ENCODE measurements around the gene GRAMD1B. TPM values are rescaled to one million over a fixed set of nuclear protein-coding genes. Genes with fewer than 3 reads are reported as not detected.

Gene GRAMD1B
- polyA plus RNA-seq, 3 donors: 3.2 to 13.9 (median 3.3) TPM

GRCh38 chr11:123388640-123389039, 41.4 kb upstream of the GRAMD1B start:
- Histone ChIP-seq H2AFZ (ENCODE audit: insufficient read depth, low read depth, low read length, poor library complexity, severe bottlenecking) (no peak overlapping the region), H3K4me3 (replicated peaks in 1 of 3; ENCODE audit: low read depth in 2 of 3, low read length in 3 of 3) (no peak overlapping the region), H3K79me2 (ENCODE audit: insufficient read depth, low read length) (no peaks in the 10 kb centered on the region), H3K27me3 (ENCODE audit: control insufficient read depth in 2 of 2, insufficient read depth in 2 of 2, low read length in 2 of 2) (no peaks in the 10 kb centered on the region), H4K20me1 (ENCODE audit: insufficient read depth, low read length) (no peaks in the 10 kb centered on the region), H3K9ac (ENCODE audit: insufficient read depth, low read length, poor library complexity, severe bottlenecking) (no peak overlapping the region), H3K4me2 (replicated peaks; ENCODE audit: extremely low read depth, low read length, poor library complexity, severe bottlenecking) (no peak overlapping the region), H3K9me3 (replicated peaks in 1 of 2; ENCODE audit: control insufficient read depth in 1 of 2, insufficient read depth in 1 of 2, low read length in 2 of 2) (no peaks in the 10 kb centered on the region), H3K4me1 (ENCODE audit: control insufficient read depth in 1 of 2, insufficient read depth in 2 of 2, low read length in 2 of 2) (no peaks in the 10 kb centered on the region), H3K36me3 (replicated peaks in 1 of 2; ENCODE audit: control insufficient read depth in 1 of 2, insufficient read depth in 2 of 2, low read length in 2 of 2) (no peaks in the 10 kb centered on the region), H3K27ac (ENCODE audit: low read depth in 1 of 2, low read length in 2 of 2) (no peak overlapping the region)
- Mint-ChIP-seq H3K36me3 (no peaks in the 10 kb centered on the region), H3K27ac (no peak overlapping the region), H3K4me3 (no peak overlapping the region), H3K9me3 (peaks cover 0 to 2% (median 0%) of the 10 kb centered on the region in 7 donors), H3K4me1 (no peaks in the 10 kb centered on the region), H3K27me3 (ENCODE audit: low read depth in 3 of 3) (peaks cover 0 to 3% (median 0%) of the 10 kb centered on the region in 3 donors)
- TF ChIP-seq CTCF (IDR thresholded peaks at IDR 0.05): no peak
- intact Hi-C loops (cut with micrococcal nuclease): no loop called here
- WGBS (ENCODE audit: insufficient coverage): 100% methylated on average over 2 of the region's 4 CpGs
- DNase-seq: no peak

DNA sequence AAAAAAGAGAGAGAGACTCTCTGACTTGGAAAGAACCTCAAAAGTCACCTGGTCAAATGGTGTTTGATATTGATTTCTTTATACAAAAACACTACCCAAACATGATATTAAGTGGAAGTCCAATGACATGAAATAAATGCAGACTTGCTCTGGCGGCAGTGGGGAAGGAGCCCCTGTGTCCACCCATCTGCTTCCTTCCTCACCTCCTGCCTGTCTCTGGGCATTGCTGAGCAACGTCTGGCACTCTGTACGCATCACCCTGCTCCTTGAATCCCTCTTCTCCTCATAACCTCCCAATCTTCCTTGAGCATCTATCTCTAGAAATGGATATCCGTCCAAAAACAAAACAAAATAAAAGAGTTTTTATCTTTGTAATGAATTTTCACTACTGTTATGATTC, 39.9 kb upstream of the GRAMD1B start:
- Mint-ChIP-seq H3K4me3 (no peak overlapping the region), H3K27me3 (ENCODE audit: low read depth in 3 of 3) (peaks cover 0 to 3% (median 2%) of the 10 kb centered on the region in 3 donors), H3K36me3 (no peaks in the 10 kb centered on the region), H3K4me1 (no peaks in the 10 kb centered on the region), H3K27ac (no peak overlapping the region), H3K9me3 (peaks cover 0 to 2% (median 0%) of the 10 kb centered on the region in 7 donors)
- H3K27ac ChIP-seq (ENCODE audit: low read depth in 1 of 2, low read length in 2 of 2): no peak overlapping the region
- no peaks in the 10 kb centered on the region for H3K9me3 ChIP-seq (replicated peaks in 1 of 2; ENCODE audit: control insufficient read depth in 1 of 2, insufficient read depth in 1 of 2, low read length in 2 of 2)
- no peak overlapping the region for H3K4me2 ChIP-seq (replicated peaks; ENCODE audit: extremely low read depth, low read length, poor library complexity, severe bottlenecking)
- no peaks in the 10 kb centered on the region for H4K20me1 ChIP-seq (ENCODE audit: insufficient read depth, low read length)
- no peak for DNase-seq
- H3K36me3 ChIP-seq (replicated peaks in 1 of 2; ENCODE audit: control insufficient read depth in 1 of 2, insufficient read depth in 2 of 2, low read length in 2 of 2): no peaks in the 10 kb centered on the region
- no peaks in the 10 kb centered on the region for H3K79me2 ChIP-seq (ENCODE audit: insufficient read depth, low read length)
- intact Hi-C loops (cut with micrococcal nuclease): no loop called here
- WGBS (ENCODE audit: insufficient coverage): 27% methylated on average over 2 of the region's 4 CpGs
- H2AFZ ChIP-seq (ENCODE audit: insufficient read depth, low read depth, low read length, poor library complexity, severe bottlenecking): no peak overlapping the region
- H3K27me3 ChIP-seq (ENCODE audit: control insufficient read depth in 2 of 2, insufficient read depth in 2 of 2, low read length in 2 of 2): no peaks in the 10 kb centered on the region
- H3K4me1 ChIP-seq (ENCODE audit: control insufficient read depth in 1 of 2, insufficient read depth in 2 of 2, low read length in 2 of 2): no peaks in the 10 kb centered on the region
- no peak overlapping the region for H3K9ac ChIP-seq (ENCODE audit: insufficient read depth, low read length, poor library complexity, severe bottlenecking)
- TF ChIP-seq CTCF (IDR thresholded peaks at IDR 0.05): no peak
- no peak overlapping the region for H3K4me3 ChIP-seq (replicated peaks in 1 of 3; ENCODE audit: low read depth in 2 of 3, low read length in 3 of 3)

Data from CD14-positive monocyte (primary cell).